ENCODE measurements around the gene JAM3.

- TF ChIP-seq BHLHE40 (IDR thresholded peaks at IDR 0.05; ENCODE audit: low read depth, low read length) = no peak
- no peak for TF ChIP-seq CTCF (conservative IDR thresholded peaks at IDR 0.05; ENCODE audit: low read depth, low read length)
- no peak for TF ChIP-seq SMC3 (IDR thresholded peaks at IDR 0.05; ENCODE audit: low read depth, low read length)
- TF ChIP-seq POLR2A (IDR thresholded peaks at IDR 0.05; ENCODE audit: low read depth, low read length) = no peak
- TF ChIP-seq ELK1 (IDR thresholded peaks at IDR 0.05; ENCODE audit: borderline replicate concordance, low read depth, low read length) = no peak
- no peak for TF ChIP-seq RCOR1 (IDR thresholded peaks at IDR 0.05; ENCODE audit: insufficient replicate concordance, low read length)
These were observed 112.8 kb downstream of the JAM3 start for GRCh38 chr11:134181707-134182106.
